ENCODE data around the gene SNX1. TPM values are rescaled to one million over a fixed set of nuclear protein-coding genes. Genes with fewer than 3 reads are reported as not detected.

Gene SNX1
- total RNA-seq, 4 donors from 2014 or later, result 74.5 to 178 (median 95.5) TPM

DNA sequence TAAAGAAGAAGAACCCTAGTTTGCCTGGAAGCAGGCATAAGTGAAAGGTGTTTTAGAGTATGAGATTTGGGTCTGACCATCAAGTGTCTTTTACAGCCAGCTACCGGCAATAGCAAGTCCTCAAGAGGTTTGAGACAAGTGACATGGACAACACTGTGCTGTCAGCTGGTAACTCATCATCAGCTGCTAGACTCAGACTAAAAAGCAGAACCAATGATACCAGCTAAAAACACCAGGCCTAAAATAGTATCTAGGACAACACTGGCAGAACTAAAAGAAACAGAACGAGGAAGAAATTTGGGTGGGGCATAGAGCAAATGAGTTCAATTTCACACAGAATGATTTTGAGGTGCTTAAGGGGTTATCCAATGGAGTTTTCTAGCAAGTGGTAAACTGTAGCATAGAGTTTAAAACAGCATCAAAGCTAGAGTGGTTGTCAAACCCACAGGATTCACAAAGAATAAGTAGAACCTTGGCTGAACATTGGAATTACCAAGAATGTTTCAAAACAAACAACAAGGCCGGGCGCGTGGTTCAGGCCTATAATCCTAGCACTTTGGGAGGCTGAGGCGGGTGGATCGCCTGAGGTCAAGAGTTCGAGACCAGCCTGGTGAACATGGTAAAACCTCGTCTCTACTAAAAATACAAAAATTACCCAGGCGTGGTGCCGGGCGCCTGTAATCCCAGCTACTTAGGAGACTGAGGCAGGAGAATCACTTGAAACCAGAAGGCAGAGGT, 6.1 kb upstream of the SNX1 start:
- intact Hi-C loops (cut with DNase I; ENCODE audit: low total_unique reads), result no loop called here
- no peak for DNase-seq

DNA sequence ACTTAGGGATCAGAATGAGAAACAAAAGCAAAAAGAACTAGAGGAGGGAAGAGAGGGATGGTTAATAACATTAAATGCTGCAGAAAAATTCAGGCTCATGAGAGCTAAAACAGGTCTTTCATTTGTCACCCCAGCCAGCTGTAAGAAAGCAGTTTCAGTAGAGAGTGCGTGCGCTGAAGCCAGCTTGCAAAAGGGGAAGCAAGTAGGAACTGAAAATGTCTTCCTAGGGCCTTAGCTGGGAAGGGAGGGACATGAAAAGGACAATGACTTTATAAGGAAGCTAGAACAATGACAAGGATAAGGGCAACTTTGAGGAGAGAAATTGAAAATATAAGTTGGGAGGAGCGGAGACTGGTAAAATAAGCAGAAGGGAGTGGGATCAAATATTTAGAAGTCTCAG, 5.3 kb upstream of the SNX1 start:
- Histone ChIP-seq H3K27ac (no peak overlapping the region), H3K9me3 (no peaks in the 10 kb centered on the region), H3K4me1 (peaks cover 6% of the 10 kb centered on the region in 2 donors), H3K27me3 (no peaks in the 10 kb centered on the region), H3K4me3 (no peak overlapping the region), H3K36me3 (no peaks in the 10 kb centered on the region)
- TF ChIP-seq POLR2A (IDR thresholded peaks at IDR 0.05), result no peak
- TF ChIP-seq, protein P1, sequence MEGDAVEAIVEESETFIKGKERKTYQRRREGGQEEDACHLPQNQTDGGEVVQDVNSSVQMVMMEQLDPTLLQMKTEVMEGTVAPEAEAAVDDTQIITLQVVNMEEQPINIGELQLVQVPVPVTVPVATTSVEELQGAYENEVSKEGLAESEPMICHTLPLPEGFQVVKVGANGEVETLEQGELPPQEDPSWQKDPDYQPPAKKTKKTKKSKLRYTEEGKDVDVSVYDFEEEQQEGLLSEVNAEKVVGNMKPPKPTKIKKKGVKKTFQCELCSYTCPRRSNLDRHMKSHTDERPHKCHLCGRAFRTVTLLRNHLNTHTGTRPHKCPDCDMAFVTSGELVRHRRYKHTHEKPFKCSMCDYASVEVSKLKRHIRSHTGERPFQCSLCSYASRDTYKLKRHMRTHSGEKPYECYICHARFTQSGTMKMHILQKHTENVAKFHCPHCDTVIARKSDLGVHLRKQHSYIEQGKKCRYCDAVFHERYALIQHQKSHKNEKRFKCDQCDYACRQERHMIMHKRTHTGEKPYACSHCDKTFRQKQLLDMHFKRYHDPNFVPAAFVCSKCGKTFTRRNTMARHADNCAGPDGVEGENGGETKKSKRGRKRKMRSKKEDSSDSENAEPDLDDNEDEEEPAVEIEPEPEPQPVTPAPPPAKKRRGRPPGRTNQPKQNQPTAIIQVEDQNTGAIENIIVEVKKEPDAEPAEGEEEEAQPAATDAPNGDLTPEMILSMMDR (IDR thresholded peaks at IDR 0.05), result no peak
- DNase-seq, result no peak
- intact Hi-C loops (cut with DNase I; ENCODE audit: low total_unique reads), result no loop called here

More for the DNA sequence above, 6.1 kb upstream of the SNX1 start:
- no peak overlapping the region for H3K4me3 ChIP-seq
- H3K27ac ChIP-seq, result no peak overlapping the region
- no peaks in the 10 kb centered on the region for H3K27me3 ChIP-seq
- TF ChIP-seq, protein P1 (IDR thresholded peaks at IDR 0.05), result no peak
- TF ChIP-seq POLR2A (IDR thresholded peaks at IDR 0.05), result no peak
- peaks cover 0 to 6% of the 10 kb centered on the region in 2 donors for H3K4me1 ChIP-seq
- H3K9me3 ChIP-seq, result no peaks in the 10 kb centered on the region
- no peaks in the 10 kb centered on the region for H3K36me3 ChIP-seq

DNA sequence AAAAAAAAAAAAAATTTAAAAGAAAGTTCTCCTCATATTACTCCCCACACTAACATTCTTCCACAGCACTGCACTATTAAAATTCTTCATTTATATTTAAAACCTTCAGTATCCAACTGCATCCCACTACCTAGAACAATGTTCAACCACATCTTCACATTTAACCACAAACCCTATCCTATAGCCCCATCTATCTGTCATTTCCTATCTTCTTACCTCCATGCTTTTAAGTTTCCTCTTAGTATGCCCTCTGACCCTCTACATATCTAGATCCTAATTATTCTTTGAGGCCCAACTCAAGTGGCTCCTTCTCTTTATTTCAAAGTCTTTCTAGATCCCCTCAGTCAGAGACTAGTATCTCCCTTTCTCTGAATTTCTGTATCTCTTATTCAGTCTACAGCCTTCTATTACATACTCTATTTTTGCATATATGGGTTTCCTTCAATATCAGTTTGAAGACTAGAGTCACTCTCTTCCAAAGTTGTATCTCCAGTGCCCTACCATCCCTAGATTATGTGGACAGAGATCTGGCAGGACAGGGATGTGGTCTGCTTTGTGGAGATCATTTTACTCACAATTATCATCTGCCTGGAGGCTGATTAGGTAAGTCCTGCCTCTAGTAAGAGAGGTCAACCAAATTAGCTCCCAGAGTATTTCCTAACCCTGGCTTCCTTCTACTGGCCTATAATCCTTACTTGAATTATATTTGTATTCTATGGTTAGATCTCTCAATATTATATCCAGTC, 3.5 kb upstream of the SNX1 start:
- peak overlapping the region in 1 of 2 donors; percentile 91 for H3K4me3 ChIP-seq

DNA sequence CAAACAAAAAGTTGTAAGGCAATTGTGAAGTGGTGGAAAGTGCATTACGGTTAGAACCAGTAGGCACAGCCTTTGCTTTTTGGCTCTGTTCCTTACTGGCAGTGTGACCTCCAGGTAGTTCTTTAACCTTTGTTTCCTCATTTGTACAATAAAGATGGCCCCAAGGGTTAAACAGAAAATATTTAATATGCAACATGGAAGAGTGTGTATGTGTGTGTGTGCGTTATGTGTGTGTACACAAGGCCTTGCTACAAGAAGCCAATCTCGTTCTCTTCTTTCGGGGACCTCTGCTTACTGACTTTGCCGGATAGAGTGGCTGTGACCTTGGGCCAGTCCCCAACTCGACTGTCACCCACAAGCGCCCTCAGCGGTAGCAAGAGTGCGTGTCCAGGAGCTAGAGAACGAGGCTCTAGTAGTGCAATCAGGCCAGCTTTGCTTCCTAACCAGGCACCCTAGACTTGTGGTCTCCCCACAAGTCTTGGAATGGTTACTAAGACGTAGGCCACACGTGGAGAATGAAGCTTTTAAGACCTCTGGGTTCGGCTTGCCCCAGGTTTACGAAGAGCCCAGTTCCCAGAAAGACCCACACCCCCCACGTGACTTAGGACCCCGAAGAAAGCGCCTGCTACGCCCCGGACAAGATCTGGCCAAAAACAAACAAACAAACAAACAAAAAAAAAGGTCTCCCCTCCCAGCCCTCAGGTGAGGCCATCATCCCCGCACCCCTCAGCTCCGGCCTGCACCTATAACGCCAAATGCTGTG, 2.7 kb upstream of the SNX1 start:
- no peaks in the 10 kb centered on the region for H3K9me3 ChIP-seq
- peak overlapping the region; percentile 90 to 96 for H3K27ac ChIP-seq
- peak; percentile 29 to 32 for DNase-seq
- no peaks in the 10 kb centered on the region for H3K27me3 ChIP-seq
- TF ChIP-seq, protein P1 (IDR thresholded peaks at IDR 0.05), result no peak
- no peak for TF ChIP-seq POLR2A (IDR thresholded peaks at IDR 0.05)
- peak overlapping the region; percentile 77 to 91 for H3K4me3 ChIP-seq
- intact Hi-C loops (cut with DNase I; ENCODE audit: low total_unique reads), result no loop called here
- H3K36me3 ChIP-seq, result no peaks in the 10 kb centered on the region
- peaks cover 6 to 7% of the 10 kb centered on the region in 2 donors for H3K4me1 ChIP-seq

More for the DNA sequence above, 3.5 kb upstream of the SNX1 start:
- intact Hi-C loops (cut with DNase I; ENCODE audit: low total_unique reads), result no loop called here
- H3K9me3 ChIP-seq, result no peaks in the 10 kb centered on the region
- no peaks in the 10 kb centered on the region for H3K27me3 ChIP-seq
- no peak for DNase-seq
- no peak for TF ChIP-seq POLR2A (IDR thresholded peaks at IDR 0.05)
- TF ChIP-seq, protein P1 (IDR thresholded peaks at IDR 0.05), result no peak
- peaks cover 6% of the 10 kb centered on the region in 2 donors for H3K4me1 ChIP-seq
- peak overlapping the region in 1 of 2 donors; percentile 96 for H3K27ac ChIP-seq
- no peaks in the 10 kb centered on the region for H3K36me3 ChIP-seq

Measured in uterus (tissue), 4 donors.